GM19324 (cell line): Measurements from ENCODE around the gene TRAK1.

ENCODE experiments used
- ATAC-seq: cut with Tn5 transposase; IDR thresholded peaks from one replicate; pipeline ENCODE4 v1.9.1; 2021; ENCODE audit warnings: mild to moderate bottlenecking, moderate library complexity; ENCODE audit not compliant: unreplicated experiment, low FRiP score

Gene TRAK1

GRCh38 chr3:42149532-42149931 lies 58.4 kb downstream of the TRAK1 start:
- no peak for ATAC-seq

- ATAC-seq: no peak
Measured at GRCh38 chr3:42149975-42150374, 58.8 kb downstream of the TRAK1 start.

- no peak for ATAC-seq
Measured at GRCh38 chr3:42151596-42152168, 60.5 kb downstream of the TRAK1 start.

GRCh38 chr3:42152193-42152592 lies 61.0 kb downstream of the TRAK1 start:
- ATAC-seq: no peak

GRCh38 chr3:42153039-42153438 lies 61.9 kb downstream of the TRAK1 start:
- no peak for ATAC-seq

GRCh38 chr3:42157540-42158538 lies 66.7 kb downstream of the TRAK1 start:
- no peak for ATAC-seq

- ATAC-seq: no peak
Measured at GRCh38 chr3:42159147-42159546, 68.0 kb downstream of the TRAK1 start.

GRCh38 chr3:42159706-42160472 lies 68.7 kb downstream of the TRAK1 start:
- ATAC-seq: peak; percentile 73

GRCh38 chr3:42161050-42161935 lies 70.1 kb downstream of the TRAK1 start:
- no peak for ATAC-seq

- ATAC-seq: no peak
Measured at GRCh38 chr3:42162462-42162861, 71.3 kb downstream of the TRAK1 start.

- no peak for ATAC-seq
Measured at GRCh38 chr3:42163622-42164244, 72.6 kb downstream of the TRAK1 start.

GRCh38 chr3:42164656-42165055 lies 73.5 kb downstream of the TRAK1 start:
- no peak for ATAC-seq

GRCh38 chr3:42165211-42165610 lies 74.1 kb downstream of the TRAK1 start:
- ATAC-seq: no peak

GRCh38 chr3:42166214-42166613 lies 75.1 kb downstream of the TRAK1 start:
- no peak for ATAC-seq

GRCh38 chr3:42166662-42167300 lies 75.6 kb downstream of the TRAK1 start:
- ATAC-seq: no peak

- ATAC-seq: no peak
Measured at GRCh38 chr3:42169579-42170120, 78.5 kb downstream of the TRAK1 start.

GRCh38 chr3:42172047-42172654 lies 81.0 kb downstream of the TRAK1 start:
- no peak for ATAC-seq

- ATAC-seq: no peak
Measured at GRCh38 chr3:42173307-42173706, 82.2 kb downstream of the TRAK1 start.
